HepG2 (cell line): ENCODE data around the gene LCLAT1. TPM values are rescaled to one million over a fixed set of nuclear protein-coding genes. Genes with fewer than 3 reads are reported as not detected.

Source experiments
- ATAC-seq: fragments of 200-7000 bp; cut with Tn5 transposase; 3 replicates; pipeline ENCODE4 v1.9.1; 2020; ENCODE audit warnings: mild to moderate bottlenecking, moderate library complexity
- BruUV-seq: library from RNA; stranded (reverse); fragments of 400-500 nt; replicated peaks from 2 replicates; lab custom pipeline; 2021; lab: Mats Ljungman, UMichigan
- CTCF ChIA-PET: fragments of 300-600 bp; formaldehyde crosslinking; extraction: SDS; loops from one replicate; lab custom pipeline; 2021; ENCODE audit warnings: low total read pairs, inconsistent platforms, low intra/inter-chr PET ratio; lab: Yijun Ruan, JAX
- POLR2A ChIA-PET: fragments of 350-600 bp; sonication (Branson Sonifier 250); formaldehyde crosslinking; loops from one replicate; lab custom pipeline; 2020; ENCODE audit warnings: antibody characterized with exemption, inconsistent platforms; lab: Yijun Ruan, JAX
- DNase-seq: peaks from one replicate; pipeline ENCODE4 v3.0.0-alpha.2; 2015; ENCODE audit warnings: low spot score
- FAIRE-seq: peaks from 3 replicates; lab custom pipeline; 2011; peaks lifted over from hg19 to GRCh38; lab: Jason Lieb, UNC
- H2AFZ ChIP-seq: one replicate; pipeline ENCODE4 v1.6.1; 2011; ENCODE audit warnings: low read length, inconsistent platforms
- H3K27ac ChIP-seq: fragments of 300-600 bp; 3 replicates; pipeline ENCODE4 v1.8.0; 2011; ENCODE audit warnings: mixed run types, mild to moderate bottlenecking, mixed read lengths, low read length, inconsistent platforms; ENCODE audit not compliant: insufficient read depth; ENCODE audit errors: extremely low read length
- H3K27me3 ChIP-seq, 2 experiments: fragments of 200-600 bp in 1 of 2; 2 replicates in 1 of 2; 3 replicates in 1 of 2; pipeline versions ENCODE4 v1.6.0 to v1.8.0; 2011; ENCODE audit warnings: low read length in 2 of 2, mild to moderate bottlenecking in 2 of 2, moderate library complexity in 2 of 2, inconsistent platforms in 1 of 2; ENCODE audit not compliant: insufficient read depth in 2 of 2, control insufficient read depth in 1 of 2
- H3K36me3 ChIP-seq, 2 experiments: fragments of 200-600 bp in 1 of 2; replicated peaks in 1 of 2; 2 replicates in 1 of 2; 3 replicates in 1 of 2; pipeline versions ENCODE4 v1.5.1 to v1.8.0; 2011; ENCODE audit warnings: low read length in 2 of 2, inconsistent platforms in 1 of 2; ENCODE audit not compliant: insufficient read depth in 2 of 2, control insufficient read depth in 1 of 2
- H3K4me1 ChIP-seq: 2 replicates; pipeline ENCODE4 v1.5.1; 2012; ENCODE audit warnings: low read length, inconsistent platforms; ENCODE audit not compliant: insufficient read depth
- H3K4me2 ChIP-seq: 2 replicates; pipeline ENCODE4 v1.6.0; 2011; ENCODE audit warnings: low read depth, low read length, inconsistent platforms
- H3K4me3 ChIP-seq, 3 experiments: fragments of 200-600 bp in 1 of 3; sonication (generic), shearing (Covaris generic) in 1 of 3; replicated peaks in 1 of 3; 2 replicates each; pipeline ENCODE4 v1.5.1; 2011 to 2016; ENCODE audit warnings: low read length in 3 of 3, inconsistent platforms in 2 of 3, low read depth in 2 of 3, mild to moderate bottlenecking in 2 of 3, control low read depth in 1 of 3, mixed read lengths in 1 of 3; ENCODE audit not compliant: insufficient read depth in 1 of 3
- H3K79me2 ChIP-seq: one replicate; pipeline ENCODE4 v1.6.1; 2011; ENCODE audit warnings: low read length, inconsistent platforms; ENCODE audit not compliant: insufficient read depth
- H3K9ac ChIP-seq: 2 replicates; pipeline ENCODE4 v1.6.0; 2011; ENCODE audit warnings: mild to moderate bottlenecking, low read depth, low read length, inconsistent platforms; ENCODE audit not compliant: insufficient read depth
- H3K9me3 ChIP-seq: 2 replicates; pipeline ENCODE4 v1.5.1; 2012; ENCODE audit warnings: mild to moderate bottlenecking, low read length
- H4K20me1 ChIP-seq: 2 replicates; pipeline ENCODE4 v1.6.0; 2011; ENCODE audit warnings: inconsistent platforms, mild to moderate bottlenecking, low read length, moderate library complexity; ENCODE audit not compliant: insufficient read depth
- EHMT2 ChIP-seq: fragments of 200-600 bp; sonication (generic); IDR thresholded peaks from 2 replicates; pipeline ENCODE4 v1.7.0; 2017; ENCODE audit warnings: antibody characterized with exemption, low read depth, low read length, borderline replicate concordance
- FOXJ3 ChIP-seq: sonication (generic); formaldehyde crosslinking; IDR thresholded peaks from 2 replicates; pipeline ENCODE4 v1.4.0; 2020; ENCODE audit warnings: missing genetic modification reagents, mild to moderate bottlenecking, borderline replicate concordance
- FOXK2 ChIP-seq: fragments of 450-650 bp; IDR thresholded peaks from 2 replicates; pipeline ENCODE4 v1.6.1; 2016
- HDAC6 ChIP-seq: fragments of 200-600 bp; sonication (generic); IDR thresholded peaks from 2 replicates; pipeline ENCODE4 v1.7.0; 2017; ENCODE audit warnings: mild to moderate bottlenecking, antibody characterized with exemption, low read length, low read depth
- MTF1 ChIP-seq: sonication (generic); formaldehyde crosslinking; IDR thresholded peaks from 2 replicates; pipeline ENCODE4 v1.5.0; 2020; ENCODE audit warnings: missing genetic modification reagents
- NFE2L1 ChIP-seq: sonication (generic); formaldehyde crosslinking; IDR thresholded peaks from 2 replicates; pipeline ENCODE4 v1.4.0; 2020; ENCODE audit warnings: missing genetic modification reagents, mild to moderate bottlenecking, borderline replicate concordance
- REPIN1 ChIP-seq: sonication (generic); formaldehyde crosslinking; IDR thresholded peaks from 2 replicates; pipeline ENCODE4 v1.8.0; 2022; ENCODE audit warnings: missing genetic modification reagents, low read depth, mild to moderate bottlenecking, borderline replicate concordance
- RXRA ChIP-seq: sonication (generic); formaldehyde crosslinking; IDR thresholded peaks from 2 replicates; pipeline ENCODE4 v1.5.1; 2020; ENCODE audit warnings: missing genetic modification reagents
- SRY ChIP-seq: sonication (generic); formaldehyde crosslinking; IDR thresholded peaks from 2 replicates; pipeline ENCODE4 v1.8.0; 2022; ENCODE audit warnings: mild to moderate bottlenecking, missing genetic modification reagents
- TP53 ChIP-seq: sonication (generic); formaldehyde crosslinking; conservative IDR thresholded peaks from 2 replicates; pipeline ENCODE4 v1.4.0; 2020; ENCODE audit warnings: missing genetic modification reagents
- ZBTB21 ChIP-seq: sonication (generic); formaldehyde crosslinking; IDR thresholded peaks from 2 replicates; pipeline ENCODE4 v1.4.0; 2020; ENCODE audit warnings: missing genetic modification reagents
- ZNF816 ChIP-seq: sonication (generic); formaldehyde crosslinking; IDR thresholded peaks from 2 replicates; pipeline ENCODE4 v1.8.0; 2022; ENCODE audit warnings: missing genetic modification reagents, mild to moderate bottlenecking, borderline replicate concordance
- ZSCAN22 ChIP-seq: sonication (generic); formaldehyde crosslinking; IDR thresholded peaks from 2 replicates; pipeline ENCODE4 v1.4.0; 2020; ENCODE audit warnings: mild to moderate bottlenecking, missing genetic modification reagents
- whole genome bisulfite sequencing: methylation state at CpG from one replicate; pipeline ENCODE4 v1.1.6; 2017; ENCODE audit warnings: low lambda C conversion rate; 5-methylcytosine and 5-hydroxymethylcytosine counted together
- in situ Hi-C: cut with HindIII; loops from 2 replicates; pipeline ENCODE4 v1.10.0; 2017; ENCODE audit warnings: low pct_unique_long_range_greater_than_20kb; ENCODE audit not compliant: extremely low pct_ligation_motif_present
- intact Hi-C: fragments of 100-400 bp; cut with micrococcal nuclease; formaldehyde crosslinking; loops from one replicate; pipeline ENCODE4 v1.10.0; 2022; ENCODE audit not compliant: unreplicated experiment
- polyA plus RNA-seq, 8 experiments: library from polyadenylated mRNA; depleted of rRNA in 3 of 8; stranded (reverse) in 7 of 8; unstranded in 1 of 8; fragments of >200 nt; fragmentation: Illumina TruSeq in 4 of 8; extraction: Trizol in 4 of 8; gene quantifications; 2 replicates each; pipeline versions ENCODE4 v1.2.1 to v1.2.3, GENCODE V29; 2011 to 2016; ENCODE audit warnings: low read depth in 4 of 8, missing spikeins in 1 of 8, mixed read lengths in 1 of 8; ENCODE audit not compliant: insufficient read depth in 1 of 8
- total RNA-seq, 5 experiments: library from RNA; depleted of rRNA; stranded (reverse); fragments of >200 nt; fragmentation: Illumina TruSeq; extraction: Trizol; gene quantifications; 2 replicates each; pipeline ENCODE4 v1.2.3, GENCODE V29; 2016; ENCODE audit warnings: low read depth in 1 of 5
- TF ChIP-seq, protein P1 (sequence below): sonication (generic); formaldehyde crosslinking; IDR thresholded peaks from 2 replicates; pipeline ENCODE4 v1.9.0; 2021; ENCODE audit warnings: missing genetic modification reagents, mild to moderate bottlenecking, borderline replicate concordance
- TF ChIP-seq, protein P2 (sequence below): sonication (generic); formaldehyde crosslinking; conservative IDR thresholded peaks from 2 replicates; pipeline ENCODE4 v1.4.0; 2020; ENCODE audit warnings: mild to moderate bottlenecking, missing genetic modification reagents, moderate library complexity
- TF ChIP-seq, protein P3 (sequence below): sonication (generic); formaldehyde crosslinking; IDR thresholded peaks from 2 replicates; pipeline ENCODE4 v1.4.0; 2020; ENCODE audit warnings: missing genetic modification reagents

Gene LCLAT1
- total and polyA plus RNA-seq, 2 of the 13 experiments (the other 11 are each of a cell fraction or from before 2014, with no cell fraction given) = 18.0 to 28.0 TPM

DNA sequence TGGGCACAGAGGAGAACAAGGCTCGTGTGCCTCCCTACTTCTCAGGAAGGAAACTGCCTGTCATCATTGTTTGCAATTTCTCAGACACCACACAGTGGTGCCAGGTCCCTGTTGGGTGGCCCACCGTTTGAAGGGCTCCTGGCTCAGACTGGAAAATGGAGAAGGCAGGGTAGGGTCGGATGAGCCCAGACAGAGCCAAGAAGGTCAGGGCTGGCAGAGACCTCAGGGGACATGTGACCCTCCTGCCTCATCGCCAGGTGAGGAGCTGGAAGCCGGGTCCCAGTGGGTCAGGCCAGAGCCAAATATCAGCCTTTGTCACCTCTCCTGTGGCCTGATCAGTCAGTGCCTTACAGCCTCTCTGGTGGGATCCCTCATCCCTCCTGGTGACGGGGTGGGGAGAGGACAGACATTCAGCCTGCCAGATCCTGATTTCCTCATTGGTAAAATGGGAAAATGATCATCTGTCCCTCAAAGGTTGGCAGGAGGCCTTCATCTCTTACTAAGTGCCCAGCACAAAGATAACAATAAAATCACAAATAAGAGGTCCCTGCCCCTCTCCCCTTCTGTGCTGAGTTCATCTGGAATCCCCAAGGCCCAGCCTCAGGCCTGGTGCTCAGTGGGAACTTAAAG, 242.6 kb downstream of the LCLAT1 start:
- Histone ChIP-seq H3K27ac (no peak overlapping the region), H3K27me3 (peaks cover 0 to 14% of the 10 kb centered on the region in 2 experiments; a peak in 1 of 5 replicates), H2AFZ (no peak overlapping the region), H3K4me2 (no peak overlapping the region), H3K79me2 (no peaks in the 10 kb centered on the region), H3K9ac (no peak overlapping the region), H3K36me3 (no peaks in the 10 kb centered on the region), H3K4me3 (no peak overlapping the region), H3K4me1 (no peaks in the 10 kb centered on the region), H3K9me3 (no peaks in the 10 kb centered on the region), H4K20me1 (no peaks in the 10 kb centered on the region)
- no TSS peak for BruUV-seq
- no peak for DNase-seq
- CTCF ChIA-PET = no interaction called here
- POLR2A ChIA-PET = no interaction called here
- TF ChIP-seq MTF1 (CRISPR knock-in tag) (no peak), TP53 (CRISPR knock-in tag) (no peak), NFE2L1 (CRISPR knock-in tag) (no peak), ZSCAN22 (CRISPR knock-in tag) (no peak), RXRA (no peak), FOXK2 (no peak), FOXJ3 (CRISPR knock-in tag) (no peak), EHMT2 (no peak), REPIN1 (CRISPR knock-in tag) (no peak), HDAC6 (no peak), ZBTB21 (CRISPR knock-in tag) (no peak), ZNF816 (CRISPR knock-in tag) (no peak), SRY (no peak)
- TF ChIP-seq, protein P1, sequence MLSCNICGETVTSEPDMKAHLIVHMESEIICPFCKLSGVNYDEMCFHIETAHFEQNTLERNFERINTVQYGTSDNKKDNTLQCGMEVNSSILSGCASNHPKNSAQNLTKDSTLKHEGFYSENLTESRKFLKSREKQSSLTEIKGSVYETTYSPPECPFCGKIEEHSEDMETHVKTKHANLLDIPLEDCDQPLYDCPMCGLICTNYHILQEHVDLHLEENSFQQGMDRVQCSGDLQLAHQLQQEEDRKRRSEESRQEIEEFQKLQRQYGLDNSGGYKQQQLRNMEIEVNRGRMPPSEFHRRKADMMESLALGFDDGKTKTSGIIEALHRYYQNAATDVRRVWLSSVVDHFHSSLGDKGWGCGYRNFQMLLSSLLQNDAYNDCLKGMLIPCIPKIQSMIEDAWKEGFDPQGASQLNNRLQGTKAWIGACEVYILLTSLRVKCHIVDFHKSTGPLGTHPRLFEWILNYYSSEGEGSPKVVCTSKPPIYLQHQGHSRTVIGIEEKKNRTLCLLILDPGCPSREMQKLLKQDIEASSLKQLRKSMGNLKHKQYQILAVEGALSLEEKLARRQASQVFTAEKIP (CRISPR knock-in tag) = no peak
- TF ChIP-seq, protein P2, sequence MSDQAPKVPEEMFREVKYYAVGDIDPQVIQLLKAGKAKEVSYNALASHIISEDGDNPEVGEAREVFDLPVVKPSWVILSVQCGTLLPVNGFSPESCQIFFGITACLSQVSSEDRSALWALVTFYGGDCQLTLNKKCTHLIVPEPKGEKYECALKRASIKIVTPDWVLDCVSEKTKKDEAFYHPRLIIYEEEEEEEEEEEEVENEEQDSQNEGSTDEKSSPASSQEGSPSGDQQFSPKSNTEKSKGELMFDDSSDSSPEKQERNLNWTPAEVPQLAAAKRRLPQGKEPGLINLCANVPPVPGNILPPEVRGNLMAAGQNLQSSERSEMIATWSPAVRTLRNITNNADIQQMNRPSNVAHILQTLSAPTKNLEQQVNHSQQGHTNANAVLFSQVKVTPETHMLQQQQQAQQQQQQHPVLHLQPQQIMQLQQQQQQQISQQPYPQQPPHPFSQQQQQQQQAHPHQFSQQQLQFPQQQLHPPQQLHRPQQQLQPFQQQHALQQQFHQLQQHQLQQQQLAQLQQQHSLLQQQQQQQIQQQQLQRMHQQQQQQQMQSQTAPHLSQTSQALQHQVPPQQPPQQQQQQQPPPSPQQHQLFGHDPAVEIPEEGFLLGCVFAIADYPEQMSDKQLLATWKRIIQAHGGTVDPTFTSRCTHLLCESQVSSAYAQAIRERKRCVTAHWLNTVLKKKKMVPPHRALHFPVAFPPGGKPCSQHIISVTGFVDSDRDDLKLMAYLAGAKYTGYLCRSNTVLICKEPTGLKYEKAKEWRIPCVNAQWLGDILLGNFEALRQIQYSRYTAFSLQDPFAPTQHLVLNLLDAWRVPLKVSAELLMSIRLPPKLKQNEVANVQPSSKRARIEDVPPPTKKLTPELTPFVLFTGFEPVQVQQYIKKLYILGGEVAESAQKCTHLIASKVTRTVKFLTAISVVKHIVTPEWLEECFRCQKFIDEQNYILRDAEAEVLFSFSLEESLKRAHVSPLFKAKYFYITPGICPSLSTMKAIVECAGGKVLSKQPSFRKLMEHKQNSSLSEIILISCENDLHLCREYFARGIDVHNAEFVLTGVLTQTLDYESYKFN (CRISPR knock-in tag) = no peak
- TF ChIP-seq, protein P3, sequence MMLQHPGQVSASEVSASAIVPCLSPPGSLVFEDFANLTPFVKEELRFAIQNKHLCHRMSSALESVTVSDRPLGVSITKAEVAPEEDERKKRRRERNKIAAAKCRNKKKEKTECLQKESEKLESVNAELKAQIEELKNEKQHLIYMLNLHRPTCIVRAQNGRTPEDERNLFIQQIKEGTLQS = no peak
- no peak for ATAC-seq
- no peak for FAIRE-seq
- 15% methylated on average over 4 of the region's 6 CpGs for WGBS
- in situ Hi-C loops = loop anchor here (10.0 kb wide), 1 partner anchor 255 kb away; no protein-coding TSS in a partner anchor
- intact Hi-C loops = no loop called here
